Stimulated activated CD4-positive, alpha-beta T cell treated with anti-CD3 and anti-CD28 coated beads, Interleukin-2, amount 100 ng/mL, for 24 hours (primary cell): ENCODE results near the gene CEP112.

ENCODE experiments used
- DNase-seq, 2 donors: peaks; one replicate each; pipeline ENCODE4 v3.0.0-alpha.2; 2020

Gene CEP112

DNA sequence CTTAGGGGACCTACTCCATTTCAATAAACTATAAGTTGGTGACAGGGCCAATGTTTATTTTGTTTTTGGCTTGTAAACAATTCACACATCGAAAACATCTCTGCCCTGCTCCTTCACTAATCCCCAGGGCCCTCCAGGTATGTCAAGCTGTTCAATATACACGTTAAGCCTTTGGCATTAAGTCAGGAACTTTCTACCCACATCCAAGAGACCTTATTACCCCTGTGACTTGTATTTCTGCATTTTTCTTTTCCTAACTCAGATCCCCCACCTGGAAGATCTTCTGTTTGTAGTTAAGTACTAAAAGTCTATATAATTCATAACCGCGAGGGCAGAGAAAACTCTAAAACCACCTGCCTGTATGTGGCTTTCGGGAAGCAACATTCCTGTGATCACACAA lies 523.7 kb downstream of the CEP112 start:
- no peak for DNase-seq

GRCh38 chr17:65667656-65668055 lies 524.3 kb downstream of the CEP112 start:
- DNase-seq: no peak

GRCh38 chr17:65666876-65667321 lies 525.0 kb downstream of the CEP112 start:
- no peak for DNase-seq

DNA sequence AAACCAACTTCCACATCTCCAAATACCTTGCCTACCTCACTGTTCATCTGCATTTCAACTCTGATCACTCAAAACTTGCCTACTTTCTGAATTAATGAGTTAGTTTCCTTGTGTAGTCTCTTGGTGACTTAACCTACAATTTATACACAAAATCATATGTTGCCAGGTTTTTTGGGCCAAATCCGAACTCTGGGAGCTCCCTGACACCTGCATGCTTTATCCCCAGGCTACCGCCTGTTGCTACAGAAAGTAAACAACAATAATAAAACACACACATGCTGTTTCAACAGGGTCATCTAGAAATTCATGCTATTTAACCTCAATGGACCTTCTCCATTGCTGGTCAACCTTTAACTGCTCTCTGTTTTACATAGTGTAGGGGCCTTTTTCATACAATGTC lies 526.0 kb downstream of the CEP112 start:
- no peak for DNase-seq

GRCh38 chr17:65664696-65665095 lies 527.2 kb downstream of the CEP112 start:
- DNase-seq: no peak

DNA sequence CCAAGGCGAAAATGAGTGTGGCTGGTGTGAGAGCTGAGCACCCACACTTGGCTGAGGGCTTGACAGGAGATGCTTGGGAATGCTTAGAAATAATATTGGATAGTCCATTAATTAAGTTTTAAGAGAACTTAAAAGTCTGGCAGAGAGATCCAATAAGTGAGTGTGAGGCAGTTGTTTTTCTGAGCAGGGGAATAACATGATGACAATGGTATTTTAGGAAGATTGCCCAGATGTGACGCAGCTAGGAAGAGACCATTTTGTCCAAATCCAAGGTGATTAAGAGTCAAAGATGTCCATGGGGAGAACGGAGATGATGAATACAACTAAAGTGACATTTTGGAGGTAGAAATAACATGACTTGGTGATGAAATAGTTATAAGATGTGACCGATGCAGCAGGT lies 527.7 kb downstream of the CEP112 start:
- no peak for DNase-seq

GRCh38 chr17:65662196-65662595 lies 529.7 kb downstream of the CEP112 start:
- no peak for DNase-seq

DNA sequence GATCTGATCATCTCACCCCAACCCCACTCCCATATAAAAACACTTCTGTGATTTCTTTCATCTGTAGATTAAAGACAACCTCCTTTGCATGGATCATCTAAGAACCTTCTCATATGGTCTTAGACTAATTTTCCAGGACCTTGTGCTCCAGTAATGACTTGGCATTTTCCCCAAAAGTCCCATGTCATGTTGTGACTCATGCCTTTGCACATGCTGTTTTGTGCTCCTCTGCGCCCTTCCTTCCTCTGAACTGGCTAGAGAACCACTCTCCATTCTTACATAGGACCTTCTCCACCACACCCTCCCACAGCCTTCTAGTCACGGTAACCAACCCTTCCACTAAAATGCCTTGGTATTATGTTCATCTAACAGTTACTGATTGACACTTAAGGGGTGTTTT lies 531.0 kb downstream of the CEP112 start:
- no peak for DNase-seq

DNA sequence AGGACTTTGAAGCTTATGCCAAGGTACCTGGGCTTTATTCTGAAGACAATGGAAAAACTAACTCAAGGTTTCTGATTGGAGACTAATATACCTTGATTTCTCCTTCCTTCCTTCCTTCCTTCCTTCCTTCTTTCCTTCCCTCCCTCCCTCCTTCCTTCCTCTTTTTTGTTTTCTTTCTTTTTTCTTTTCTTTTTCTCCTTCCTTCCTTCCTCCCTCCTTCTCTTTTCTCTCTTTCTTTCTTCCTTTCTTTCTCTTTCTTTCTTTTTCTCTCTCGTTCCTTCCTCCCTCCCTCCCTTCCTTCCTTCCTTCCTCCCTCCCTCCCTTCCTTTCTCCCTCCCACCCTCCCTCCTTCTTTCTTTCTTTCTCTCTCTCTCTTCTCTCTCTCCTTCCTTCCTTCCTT lies 531.9 kb downstream of the CEP112 start:
- DNase-seq: no peak

DNA sequence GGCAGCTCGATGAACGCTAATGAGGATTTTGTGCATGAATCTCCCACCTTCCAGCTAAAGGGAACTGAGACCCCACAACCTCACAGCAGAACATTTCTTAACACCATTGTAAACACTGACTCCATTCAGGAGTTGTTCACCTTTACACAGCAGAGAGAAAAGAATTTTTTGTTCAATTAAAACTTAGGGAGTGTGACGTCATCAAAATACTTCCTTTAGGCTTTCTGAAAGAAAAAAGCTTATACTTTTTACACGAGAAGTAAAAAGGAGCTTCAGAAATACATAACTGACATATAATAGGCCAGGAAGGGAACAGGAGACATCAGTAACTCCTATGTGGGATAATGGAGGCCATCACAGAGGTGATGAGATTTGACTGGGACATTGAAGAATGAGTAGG lies 532.4 kb downstream of the CEP112 start:
- no peak for DNase-seq

- DNase-seq: no peak
Measured at GRCh38 chr17:65657251-65657828, 534.6 kb downstream of the CEP112 start.

DNA sequence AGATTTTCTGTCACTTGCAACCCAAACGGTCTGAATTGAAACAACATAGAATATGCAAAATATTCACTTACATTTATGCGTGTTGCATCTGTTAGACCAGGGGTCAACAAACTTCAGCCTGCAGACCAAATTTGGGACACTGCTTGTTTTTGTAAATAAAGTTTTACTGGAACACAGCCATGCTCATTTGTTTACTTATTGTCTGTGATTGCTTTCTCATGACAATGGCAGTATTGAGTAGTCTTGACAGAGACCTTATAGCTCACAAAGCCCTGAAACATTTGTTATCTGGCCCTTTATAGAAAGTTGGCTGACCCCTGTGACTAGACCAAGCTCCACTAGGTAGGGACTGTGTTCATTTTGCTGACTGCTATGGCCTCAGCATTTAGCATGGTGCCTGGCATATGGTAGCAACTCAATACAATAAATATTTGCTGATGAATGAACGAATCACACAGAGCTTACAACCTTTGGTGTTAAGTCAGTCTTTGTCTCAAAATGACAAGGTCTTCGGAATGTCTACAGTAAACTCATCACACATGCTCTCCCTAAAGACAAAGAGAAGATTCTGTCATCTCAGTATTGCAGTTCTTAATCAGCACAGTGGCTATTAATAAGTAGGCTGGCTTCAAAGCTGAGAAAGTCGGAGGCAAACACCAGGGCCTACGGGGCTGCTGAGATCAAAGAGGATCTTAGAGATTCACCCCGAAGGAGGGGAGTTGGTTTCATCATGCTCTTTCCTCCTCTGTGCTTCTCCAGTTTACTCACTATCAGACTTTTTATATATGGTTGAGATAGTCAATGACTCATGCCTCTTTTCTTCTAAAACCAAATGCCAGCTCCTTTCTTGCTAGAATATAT lies 535.3 kb downstream of the CEP112 start:
- DNase-seq: peak; percentile 45 to 47

DNA sequence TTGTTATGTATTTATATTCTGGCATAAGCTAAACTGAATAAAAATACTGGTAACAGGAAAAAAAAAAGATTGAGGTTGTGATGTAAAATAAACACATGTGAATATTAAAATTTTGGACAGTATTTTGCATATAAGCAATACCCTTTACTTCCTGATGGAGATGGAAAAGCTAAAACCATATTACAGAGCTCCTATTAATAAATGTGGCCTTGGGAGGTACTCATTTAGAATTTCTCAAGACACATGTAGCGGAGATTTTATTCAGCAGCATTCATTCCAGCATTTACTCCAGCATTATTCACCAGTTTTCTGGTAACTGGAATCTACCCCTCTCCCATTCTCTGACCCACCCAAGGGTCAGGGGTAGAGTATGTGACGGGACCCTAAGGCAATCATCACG lies 536.2 kb downstream of the CEP112 start:
- DNase-seq: no peak

DNA sequence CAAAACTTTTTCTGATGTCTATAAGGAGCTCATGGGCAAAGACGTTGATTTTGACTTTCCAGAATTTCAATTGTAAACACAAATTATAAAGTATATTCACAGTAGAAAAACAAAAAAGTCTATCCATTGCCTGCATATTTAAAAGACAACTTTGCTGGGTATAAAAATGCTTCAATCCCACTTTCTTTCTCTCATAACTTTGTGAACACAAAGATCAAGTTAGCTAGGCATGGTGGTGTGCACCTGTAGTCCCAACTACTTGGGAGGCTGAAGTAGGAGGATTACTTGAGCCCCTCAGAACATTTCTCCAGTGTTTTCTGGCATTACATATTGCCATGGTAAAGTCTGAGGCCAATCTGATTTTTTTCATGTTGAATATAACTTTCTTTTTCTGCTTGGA lies 547.4 kb downstream of the CEP112 start:
- no peak for DNase-seq

DNA sequence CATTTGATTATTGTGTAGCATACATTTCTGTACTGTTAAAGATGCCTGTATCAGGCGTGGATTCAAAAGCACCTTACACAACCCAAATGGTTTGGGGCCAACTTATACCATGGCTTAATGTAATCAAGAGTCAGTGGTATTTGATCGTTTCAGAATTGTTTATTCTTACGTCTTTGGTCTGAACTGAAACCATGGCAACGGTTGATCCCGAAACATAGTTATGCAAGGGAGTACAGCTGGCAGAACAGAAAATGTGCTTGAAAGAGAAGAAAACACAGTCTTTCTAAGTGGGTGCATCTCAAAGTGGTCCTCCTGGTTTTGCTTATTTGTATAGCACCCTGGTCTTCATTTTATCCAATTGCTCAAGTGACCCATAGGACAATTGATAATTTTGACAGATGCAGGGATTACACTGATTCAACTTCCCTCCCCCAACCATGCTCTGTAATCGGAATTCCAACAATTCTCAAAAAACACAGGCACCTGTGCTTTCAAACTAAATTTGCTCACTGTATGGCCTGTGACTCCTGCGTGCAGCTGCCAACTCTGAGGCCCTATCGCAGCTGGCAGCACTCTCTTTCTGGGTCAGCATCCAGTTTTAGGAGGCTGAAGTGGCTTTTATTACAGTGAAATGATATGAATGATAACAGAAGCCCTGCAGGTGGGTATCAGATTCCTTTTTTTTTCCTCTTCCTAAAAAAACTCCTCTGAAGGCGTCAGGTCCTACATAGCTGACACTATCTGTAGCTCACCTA lies 553.5 kb downstream of the CEP112 start:
- no peak for DNase-seq

DNA sequence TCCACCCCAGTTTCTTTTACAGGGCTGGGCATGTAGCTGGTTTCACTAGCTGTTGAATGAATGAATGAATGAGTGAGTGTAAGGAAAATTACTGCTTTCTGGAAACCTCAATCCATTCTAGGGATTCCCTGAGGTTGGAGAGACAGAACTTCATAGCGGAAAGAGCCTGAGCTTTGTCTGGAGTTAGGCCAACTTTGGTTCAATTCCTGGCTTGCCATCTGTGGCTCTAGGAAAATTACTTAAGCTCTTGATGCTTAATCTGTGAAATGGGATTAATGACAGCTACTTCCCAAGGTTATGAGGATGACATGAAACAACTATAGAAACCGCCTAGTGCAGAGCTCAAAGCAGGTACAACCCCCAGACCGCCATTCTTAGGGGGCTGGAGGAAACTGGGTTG lies 554.1 kb downstream of the CEP112 start:
- DNase-seq: no peak

- no peak for DNase-seq
Measured at GRCh38 chr17:65634533-65634932, 557.4 kb downstream of the CEP112 start.

DNA sequence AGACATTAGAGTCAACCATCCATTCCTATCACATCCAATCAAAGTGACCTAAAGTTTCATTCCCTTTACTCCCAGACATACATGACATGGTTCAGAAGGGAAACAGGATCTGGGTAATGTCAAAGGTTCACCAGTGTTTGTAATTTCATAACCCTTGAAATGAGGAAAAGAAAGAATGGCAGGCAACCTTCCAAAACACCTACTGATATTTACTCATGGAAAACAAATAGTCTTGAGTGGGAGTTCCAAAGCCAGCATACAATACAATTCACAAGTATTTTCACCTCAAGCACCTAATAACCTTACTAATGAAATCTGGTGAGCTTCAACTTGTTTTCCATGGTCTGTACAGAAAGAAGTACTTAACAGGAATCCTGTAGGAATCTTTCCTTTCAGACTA lies 557.9 kb downstream of the CEP112 start:
- no peak for DNase-seq

- DNase-seq: no peak
Measured at GRCh38 chr17:65633146-65633881, 558.6 kb downstream of the CEP112 start.

GRCh38 chr17:65630502-65630901 lies 561.4 kb downstream of the CEP112 start:
- no peak for DNase-seq

DNA sequence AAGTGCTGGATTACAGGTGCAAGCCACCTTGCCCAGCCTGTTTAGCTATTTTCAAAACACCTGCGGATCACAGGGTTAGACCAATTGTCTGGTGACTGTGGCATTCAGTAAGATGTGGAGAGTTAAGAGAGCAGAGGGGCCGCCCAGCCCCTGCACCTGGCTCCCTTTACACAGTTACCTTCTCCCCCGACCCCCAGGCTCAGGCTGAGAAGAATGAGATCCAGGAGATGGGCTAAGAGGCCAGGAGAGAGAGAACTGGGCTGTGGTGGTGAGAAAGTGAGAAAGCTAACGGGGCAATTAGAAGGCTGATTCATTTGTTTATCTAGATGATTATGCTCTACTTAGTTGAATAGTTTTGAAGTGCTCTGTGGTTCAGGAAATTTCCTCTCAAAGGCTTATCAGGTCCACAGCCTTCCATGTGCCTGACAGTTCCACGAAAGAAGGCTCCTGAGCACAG lies 562.7 kb downstream of the CEP112 start:
- no peak for DNase-seq

DNA sequence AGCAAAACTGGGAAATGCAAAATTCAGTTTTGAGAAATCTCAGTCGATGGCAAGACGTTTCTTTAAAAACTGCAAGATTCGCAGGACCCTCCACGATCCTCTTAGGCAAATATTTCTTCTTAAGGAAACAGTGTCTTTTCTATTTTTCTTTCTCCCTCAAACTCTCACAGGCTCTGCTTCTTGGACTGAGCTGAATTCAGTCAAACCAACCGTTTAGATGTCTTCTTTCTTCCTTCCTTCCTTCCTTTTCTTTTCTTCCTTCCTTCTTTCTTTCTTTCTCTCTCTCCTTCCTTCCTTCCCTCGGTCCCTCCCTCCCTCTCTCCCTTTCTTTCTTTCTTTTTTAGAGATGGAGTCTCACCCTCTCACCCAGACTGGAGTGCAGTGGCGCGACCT lies 563.3 kb downstream of the CEP112 start:
- no peak for DNase-seq
